Naive B cell (primary cell): ENCODE measurements around the gene IRF4. TPM values are rescaled to one million over a fixed set of nuclear protein-coding genes. Genes with fewer than 3 reads are reported as not detected.
A peak's percentile ranks its signal among the peaks of the same experiment; 100 is the strongest.

ENCODE experiments used
- ATAC-seq, 2 donors: fragments of 150-1000 bp; cut with Tn5 transposase; 2 replicates each; pipeline ENCODE4 v1.10.0; 2021; ENCODE audit warnings: low read depth in 2 of 2, mild to moderate bottlenecking in 2 of 2, moderate library complexity in 2 of 2
- DNase-seq: peaks from one replicate; pipeline ENCODE4 v3.0.0; 2022
- H3K27ac Mint-ChIP-seq, 6 donors: one replicate each; pipeline ENCODE4 v1.8.0; 2020 to 2022; ENCODE audit warnings: mild to moderate bottlenecking in 6 of 6, mixed read lengths in 6 of 6, moderate library complexity in 5 of 6, inconsistent platforms in 2 of 6
- H3K27me3 Mint-ChIP-seq, 3 donors: one replicate each; pipeline ENCODE4 v1.8.0; 2021 to 2022; ENCODE audit warnings: mixed read lengths in 3 of 3, mild to moderate bottlenecking in 1 of 3
- H3K36me3 Mint-ChIP-seq, 2 donors: one replicate each; pipeline ENCODE4 v1.8.0; 2020 to 2022; ENCODE audit warnings: mixed read lengths in 2 of 2, inconsistent platforms in 1 of 2, mild to moderate bottlenecking in 1 of 2
- H3K4me1 Mint-ChIP-seq, 3 donors: one replicate each; pipeline ENCODE4 v1.8.0; 2020 to 2022; ENCODE audit warnings: mixed read lengths in 3 of 3, inconsistent platforms in 1 of 3, mild to moderate bottlenecking in 1 of 3, moderate library complexity in 1 of 3
- H3K4me3 Mint-ChIP-seq, 8 donors: one replicate each; pipeline ENCODE4 v1.8.0; 2020 to 2022; ENCODE audit warnings: mild to moderate bottlenecking in 8 of 8, mixed read lengths in 8 of 8, moderate library complexity in 8 of 8, inconsistent platforms in 2 of 8
- H3K9me3 Mint-ChIP-seq, 7 donors: one replicate each; pipeline ENCODE4 v1.8.0; 2020 to 2022; ENCODE audit warnings: mixed read lengths in 7 of 7, mild to moderate bottlenecking in 5 of 7, inconsistent platforms in 2 of 7, moderate library complexity in 1 of 7
- polyA plus RNA-seq, 6 donors: library from polyadenylated mRNA; unstranded; fragments of 300-500 nt; fragmentation: Illumina TruSeq; gene quantifications; one replicate each; pipeline ENCODE4 v1.2.3, GENCODE V29; 2021; ENCODE audit warnings: low read depth in 6 of 6

Gene IRF4
- polyA plus RNA-seq, 6 donors from 2014 or later = 20.8 to 45.7 (median 34.9) TPM

GRCh38 chr6:348860-349396 lies 42.6 kb upstream of the IRF4 start:
- no peaks in the 10 kb centered on the region for H3K27me3 Mint-ChIP-seq
- H3K36me3 Mint-ChIP-seq = peaks cover 40 to 45% of the 10 kb centered on the region in 2 donors
- ATAC-seq (no peak), DNase-seq (no peak)
- H3K9me3 Mint-ChIP-seq = peaks cover 0 to 2% (median 0%) of the 10 kb centered on the region in 7 donors
- peaks cover 48 to 86% (median 50%) of the 10 kb centered on the region in 3 donors for H3K4me1 Mint-ChIP-seq
- peak overlapping the region in 3 of 6 donors; percentile 12 to 49 (median 16) for H3K27ac Mint-ChIP-seq
- H3K4me3 Mint-ChIP-seq = no peak overlapping the region

- Mint-ChIP-seq H3K27me3 (no peaks in the 10 kb centered on the region), H3K9me3 (no peaks in the 10 kb centered on the region), H3K27ac (peak overlapping the region in 3 of 6 donors; percentile 12 to 32 (median 16)), H3K4me1 (peaks cover 43 to 86% (median 48%) of the 10 kb centered on the region in 3 donors), H3K4me3 (no peak overlapping the region), H3K36me3 (peaks cover 34 to 39% of the 10 kb centered on the region in 2 donors)
- DNase-seq = no peak
- ATAC-seq = no peak
Measured at GRCh38 chr6:349491-349921, 42.0 kb upstream of the IRF4 start.

GRCh38 chr6:350371-350770 lies 41.2 kb upstream of the IRF4 start:
- no peak for ATAC-seq
- Mint-ChIP-seq H3K36me3 (peaks cover 34 to 36% of the 10 kb centered on the region in 2 donors), H3K4me1 (peaks cover 47 to 86% (median 48%) of the 10 kb centered on the region in 3 donors), H3K9me3 (no peaks in the 10 kb centered on the region), H3K4me3 (no peak overlapping the region), H3K27me3 (no peaks in the 10 kb centered on the region), H3K27ac (peak overlapping the region in 1 of 6 donors; percentile 16)
- no peak for DNase-seq

GRCh38 chr6:351011-351866 lies 40.3 kb upstream of the IRF4 start:
- Mint-ChIP-seq H3K36me3 (peaks cover 34 to 36% of the 10 kb centered on the region in 2 donors), H3K27me3 (no peaks in the 10 kb centered on the region)

GRCh38 chr6:351867-352289 lies 39.7 kb upstream of the IRF4 start:
- peaks cover 51 to 86% (median 52%) of the 10 kb centered on the region in 3 donors for H3K4me1 Mint-ChIP-seq
- H3K27ac Mint-ChIP-seq = peak overlapping the region in 2 of 6 donors; percentile 18 to 44
- H3K9me3 Mint-ChIP-seq = no peaks in the 10 kb centered on the region
- H3K27me3 Mint-ChIP-seq = no peaks in the 10 kb centered on the region
- peaks cover 34 to 36% of the 10 kb centered on the region in 2 donors for H3K36me3 Mint-ChIP-seq
- H3K4me3 Mint-ChIP-seq = no peak overlapping the region
- ATAC-seq (no peak), DNase-seq (no peak)

More at GRCh38 chr6:351011-351866, 40.3 kb upstream of the IRF4 start:
- Mint-ChIP-seq H3K4me3 (peak overlapping the region in 1 of 8 donors; percentile 4), H3K4me1 (peaks cover 51 to 86% (median 52%) of the 10 kb centered on the region in 3 donors), H3K27ac (peak overlapping the region in 3 of 6 donors; percentile 24 to 70 (median 44)), H3K9me3 (no peaks in the 10 kb centered on the region)
- no peak for DNase-seq
- ATAC-seq = no peak

GRCh38 chr6:352474-352873 lies 39.1 kb upstream of the IRF4 start:
- peaks cover 49 to 86% (median 51%) of the 10 kb centered on the region in 3 donors for H3K4me1 Mint-ChIP-seq
- H3K27me3 Mint-ChIP-seq = no peaks in the 10 kb centered on the region
- H3K27ac Mint-ChIP-seq = no peak overlapping the region
- ATAC-seq (no peak), DNase-seq (no peak)
- peaks cover 30 to 33% of the 10 kb centered on the region in 2 donors for H3K36me3 Mint-ChIP-seq
- no peaks in the 10 kb centered on the region for H3K9me3 Mint-ChIP-seq
- no peak overlapping the region for H3K4me3 Mint-ChIP-seq

- Mint-ChIP-seq H3K4me1 (peaks cover 48 to 86% (median 51%) of the 10 kb centered on the region in 3 donors), H3K27me3 (no peaks in the 10 kb centered on the region), H3K4me3 (no peak overlapping the region), H3K9me3 (no peaks in the 10 kb centered on the region), H3K27ac (peak overlapping the region in 3 of 6 donors; percentile 3 to 15 (median 11)), H3K36me3 (peaks cover 26 to 33% of the 10 kb centered on the region in 2 donors)
- DNase-seq (no peak), ATAC-seq (no peak)
Measured at GRCh38 chr6:352896-353470, 38.6 kb upstream of the IRF4 start.

GRCh38 chr6:353642-354614 lies 37.6 kb upstream of the IRF4 start:
- peak overlapping the region in 4 of 6 donors; percentile 13 to 56 (median 42) for H3K27ac Mint-ChIP-seq
- H3K4me3 Mint-ChIP-seq = no peak overlapping the region
- H3K36me3 Mint-ChIP-seq = peaks cover 17 to 28% of the 10 kb centered on the region in 2 donors
- no peak for DNase-seq
- peaks cover 0 to 2% (median 0%) of the 10 kb centered on the region in 7 donors for H3K9me3 Mint-ChIP-seq
- ATAC-seq = no peak
- H3K27me3 Mint-ChIP-seq = no peaks in the 10 kb centered on the region
- peaks cover 48 to 87% (median 51%) of the 10 kb centered on the region in 3 donors for H3K4me1 Mint-ChIP-seq

- DNase-seq = no peak
- no peak for ATAC-seq
- H3K27me3 Mint-ChIP-seq = no peaks in the 10 kb centered on the region
- peak overlapping the region in 3 of 6 donors; percentile 4 to 31 (median 20) for H3K27ac Mint-ChIP-seq
- H3K9me3 Mint-ChIP-seq = peaks cover 0 to 4% (median 0%) of the 10 kb centered on the region in 7 donors
- peak overlapping the region in 1 of 8 donors; percentile 17 for H3K4me3 Mint-ChIP-seq
- H3K4me1 Mint-ChIP-seq = peaks cover 47 to 87% (median 49%) of the 10 kb centered on the region in 3 donors
- H3K36me3 Mint-ChIP-seq = peaks cover 8 to 21% of the 10 kb centered on the region in 2 donors
Measured at GRCh38 chr6:354631-355280, 36.8 kb upstream of the IRF4 start.

GRCh38 chr6:355373-356208 lies 36.0 kb upstream of the IRF4 start:
- ATAC-seq = no peak
- DNase-seq = no peak
- peaks cover 0 to 13% of the 10 kb centered on the region in 2 donors for H3K36me3 Mint-ChIP-seq
- H3K4me3 Mint-ChIP-seq = peak overlapping the region in 5 of 8 donors; percentile 1 to 37 (median 11)
- H3K27me3 Mint-ChIP-seq = no peaks in the 10 kb centered on the region
- peaks cover 42 to 89% (median 50%) of the 10 kb centered on the region in 3 donors for H3K4me1 Mint-ChIP-seq
- peaks cover 0 to 4% (median 0%) of the 10 kb centered on the region in 7 donors for H3K9me3 Mint-ChIP-seq
- peak overlapping the region; percentile 1 to 97 (median 68) for H3K27ac Mint-ChIP-seq

GRCh38 chr6:356828-357251 lies 34.7 kb upstream of the IRF4 start:
- DNase-seq = peak; percentile 65
- H3K9me3 Mint-ChIP-seq = peaks cover 0 to 4% (median 0%) of the 10 kb centered on the region in 7 donors
- no peaks in the 10 kb centered on the region for H3K27me3 Mint-ChIP-seq
- peak overlapping the region; percentile 95 to 98 (median 96) for H3K27ac Mint-ChIP-seq
- H3K36me3 Mint-ChIP-seq = peaks cover 0 to 1% of the 10 kb centered on the region in 2 donors
- H3K4me1 Mint-ChIP-seq = peaks cover 53 to 94% (median 62%) of the 10 kb centered on the region in 3 donors
- peak; percentile 84 to 88 for ATAC-seq
- H3K4me3 Mint-ChIP-seq = peak overlapping the region in 7 of 8 donors; percentile 60 to 90 (median 83)
